H1 (cell line): Measurements from ENCODE around the gene EYA2. TPM values are rescaled to one million over a fixed set of nuclear protein-coding genes. Genes with fewer than 3 reads are reported as not detected.
A peak's percentile ranks its signal among the peaks of the same experiment; 100 is the strongest.

Experiments
- CTCF ChIA-PET: fragments of 300-600 bp; sonication (Branson Sonifier 250); formaldehyde crosslinking; loops from one replicate; lab custom pipeline; 2021; ENCODE audit not compliant: partially characterized antibody; lab: Charles Lee
- POLR2A ChIA-PET: fragments of 300-600 bp; sonication (Branson Sonifier 250); formaldehyde crosslinking; loops from one replicate; lab custom pipeline; 2021; ENCODE audit warnings: inconsistent platforms; ENCODE audit not compliant: partially characterized antibody; lab: Charles Lee
- DNase-seq, 2 experiments: peaks; one replicate each; pipeline versions ENCODE4 v3.0.0 to v3.0.0-alpha.2; 2010 to 2022; ENCODE audit warnings: low spot score in 2 of 2, low read depth in 1 of 2, mixed read lengths in 1 of 2
- FAIRE-seq: peaks from 2 replicates; lab custom pipeline; 2011; peaks lifted over from hg19 to GRCh38; lab: Jason Lieb, UNC
- H2AFZ ChIP-seq: 2 replicates; pipeline ENCODE4 v1.8.1; 2012; ENCODE audit warnings: low read length, inconsistent platforms
- H2AK5ac ChIP-seq: 2 replicates; pipeline ENCODE4 v1.6.1; 2013; ENCODE audit warnings: low read depth, low read length
- H2BK120ac ChIP-seq: replicated peaks from 2 replicates; pipeline ENCODE3; 2013; ENCODE audit warnings: low read depth, low read length, inconsistent platforms
- H2BK12ac ChIP-seq: 2 replicates; pipeline ENCODE4 v1.6.1; 2013; ENCODE audit warnings: low read depth, low read length
- H2BK15ac ChIP-seq: 2 replicates; pipeline ENCODE4 v1.6.1; 2013; ENCODE audit warnings: low read length
- H2BK20ac ChIP-seq: 2 replicates; pipeline ENCODE4 v1.6.1; 2013; ENCODE audit warnings: low read length
- H2BK5ac ChIP-seq: 2 replicates; pipeline ENCODE4 v1.6.1; 2013; ENCODE audit warnings: low read depth, low read length
- H3K14ac ChIP-seq: 2 replicates; pipeline ENCODE4 v1.6.1; 2013; ENCODE audit warnings: inconsistent platforms; ENCODE audit not compliant: insufficient read length
- H3K18ac ChIP-seq: 2 replicates; pipeline ENCODE4 v1.6.1; 2013; ENCODE audit warnings: low read length; ENCODE audit errors: extremely low read depth
- H3K23ac ChIP-seq: 2 replicates; pipeline ENCODE4 v1.6.1; 2013; ENCODE audit warnings: inconsistent platforms; ENCODE audit not compliant: insufficient read length
- H3K23me2 ChIP-seq: 2 replicates; pipeline ENCODE4 v1.6.1; 2013; ENCODE audit warnings: low read depth, low read length
- H3K27ac ChIP-seq: 2 replicates; pipeline ENCODE4 v1.6.1; 2011; ENCODE audit warnings: low read depth, low read length, inconsistent platforms
- H3K27me3 ChIP-seq, 4 experiments: replicated peaks in 1 of 4; 1 replicate in 1 of 4; 2 replicates in 3 of 4; pipeline versions ENCODE4 v1.6.1 to v1.8.1; 2011 to 2013; ENCODE audit warnings: low read length in 3 of 4, mild to moderate bottlenecking in 3 of 4, inconsistent platforms in 2 of 4, mixed read lengths in 2 of 4, moderate library complexity in 1 of 4; ENCODE audit not compliant: control insufficient read depth in 3 of 4, insufficient read depth in 3 of 4; ENCODE audit errors: extremely low read depth in 1 of 4
- H3K36me3 ChIP-seq, 4 experiments: 2 replicates each; pipeline versions ENCODE4 v1.6.1 to v1.8.1; 2011 to 2013; ENCODE audit warnings: mild to moderate bottlenecking in 4 of 4, low read length in 3 of 4, moderate library complexity in 2 of 4, control low read depth in 1 of 4, inconsistent platforms in 1 of 4; ENCODE audit not compliant: insufficient read depth in 4 of 4, control insufficient read depth in 2 of 4
- H3K4ac ChIP-seq: replicated peaks from 2 replicates; pipeline ENCODE3; 2013; ENCODE audit warnings: low read length, low read depth, mixed read lengths, inconsistent platforms; ENCODE audit not compliant: insufficient read length
- H3K4me1 ChIP-seq, 4 experiments: replicated peaks in 1 of 4; 1 replicate in 1 of 4; 2 replicates in 3 of 4; pipeline versions ENCODE4 v1.6.1 to v1.8.1; 2011 to 2013; ENCODE audit warnings: low read length in 3 of 4, inconsistent platforms in 2 of 4, mixed read lengths in 1 of 4; ENCODE audit not compliant: insufficient read depth in 4 of 4, control insufficient read depth in 3 of 4
- H3K4me2 ChIP-seq, 2 experiments: 2 replicates each; pipeline versions ENCODE4 v1.6.1 to v1.8.1; 2011 to 2013; ENCODE audit warnings: low read depth in 2 of 2, low read length in 2 of 2, control low read depth in 1 of 2, inconsistent platforms in 1 of 2, mild to moderate bottlenecking in 1 of 2; ENCODE audit not compliant: insufficient read depth in 1 of 2
- H3K4me3 ChIP-seq, 4 experiments: fragments of 200-600, 300-600 bp in 1 of 4; sonication (generic), shearing (Covaris generic), sonication (Bioruptor Twin) in 1 of 4; 2 replicates each; pipeline versions ENCODE4 v1.5.1 to v1.8.1; 2011 to 2016; ENCODE audit warnings: low read length in 4 of 4, low read depth in 3 of 4, control low read depth in 2 of 4, inconsistent platforms in 2 of 4, mild to moderate bottlenecking in 2 of 4, mixed read lengths in 1 of 4, moderate library complexity in 1 of 4; ENCODE audit not compliant: insufficient read depth in 2 of 4; ENCODE audit errors: extremely low read depth in 1 of 4
- H3K56ac ChIP-seq: replicated peaks from 2 replicates; pipeline ENCODE3; 2013; ENCODE audit warnings: low read depth, mild to moderate bottlenecking, mixed read lengths, low read length, inconsistent platforms; ENCODE audit not compliant: insufficient read length
- H3K79me1 ChIP-seq: 2 replicates; pipeline ENCODE4 v1.6.1; 2013; ENCODE audit warnings: low read depth, low read length, control low read depth
- H3K79me2 ChIP-seq, 2 experiments: 2 replicates each; pipeline versions ENCODE4 v1.6.1 to v1.8.1; 2012 to 2013; ENCODE audit warnings: low read length in 2 of 2, mild to moderate bottlenecking in 2 of 2, inconsistent platforms in 1 of 2; ENCODE audit not compliant: insufficient read depth in 2 of 2, control insufficient read depth in 1 of 2
- H3K9ac ChIP-seq, 4 experiments: replicated peaks in 1 of 4; 1 replicate in 1 of 4; 2 replicates in 3 of 4; pipeline versions ENCODE4 v1.6.1 to v1.8.1; 2011 to 2013; ENCODE audit warnings: low read depth in 3 of 4, low read length in 3 of 4, control low read depth in 2 of 4, mild to moderate bottlenecking in 2 of 4, moderate library complexity in 2 of 4, inconsistent platforms in 1 of 4; ENCODE audit errors: extremely low read depth in 1 of 4
- H3K9me3 ChIP-seq, 2 experiments: 2 replicates each; pipeline versions ENCODE4 v1.6.1 to v1.8.1; 2012 to 2013; ENCODE audit warnings: mild to moderate bottlenecking in 2 of 2, moderate library complexity in 2 of 2, control low read depth in 1 of 2, inconsistent platforms in 1 of 2, low read depth in 1 of 2, low read length in 1 of 2, mixed read lengths in 1 of 2; ENCODE audit not compliant: insufficient read depth in 2 of 2
- H4K20me1 ChIP-seq, 2 experiments: replicated peaks in 1 of 2; 2 replicates each; pipeline versions ENCODE3 to v1.8.1; 2011 to 2013; ENCODE audit warnings: inconsistent platforms in 2 of 2, low read length in 2 of 2, mild to moderate bottlenecking in 1 of 2; ENCODE audit not compliant: insufficient read depth in 2 of 2, control insufficient read depth in 1 of 2
- H4K5ac ChIP-seq: 2 replicates; pipeline ENCODE4 v1.6.1; 2013; ENCODE audit warnings: low read length, low read depth, mixed read lengths, inconsistent platforms; ENCODE audit not compliant: insufficient read length
- H4K8ac ChIP-seq: 2 replicates; pipeline ENCODE4 v1.8.0; 2013; ENCODE audit warnings: mild to moderate bottlenecking, moderate library complexity, low read length, inconsistent platforms; ENCODE audit not compliant: insufficient read depth; ENCODE audit errors: extremely low read depth
- H4K91ac ChIP-seq: replicated peaks from 2 replicates; pipeline ENCODE3; 2013; ENCODE audit warnings: low read length, mixed read lengths, inconsistent platforms; ENCODE audit not compliant: insufficient read length
- BACH1 ChIP-seq: IDR thresholded peaks from 2 replicates; pipeline ENCODE4 v1.6.1; 2012; ENCODE audit warnings: low read length, improper control_type of control experiment
- HDAC2 ChIP-seq, 2 experiments: fragments of 300-600 bp in 1 of 2; sonication (generic) in 1 of 2; IDR thresholded peaks; 2 replicates each; pipeline ENCODE4 v1.6.1; 2011 to 2012; ENCODE audit warnings: low read depth in 2 of 2, low read length in 2 of 2, mild to moderate bottlenecking in 2 of 2, moderate library complexity in 2 of 2, borderline replicate concordance in 1 of 2, inconsistent platforms in 1 of 2
- MAFK ChIP-seq: IDR thresholded peaks from 2 replicates; pipeline ENCODE4 v1.6.1; 2012; ENCODE audit warnings: low read depth, mild to moderate bottlenecking, improper control_type of control experiment, low read length
- WGBS, 2 experiments: shearing (Covaris generic) in 1 of 2; methylation state at CpG; one replicate each; pipeline versions ENCODE4 v1.1.6 to v1.1.7; 2013 to 2015; ENCODE audit warnings: low lambda C conversion rate in 2 of 2, mixed read lengths in 2 of 2, inconsistent platforms in 1 of 2, low coverage in 1 of 2, missing lambda C conversion rate in 1 of 2; ENCODE audit not compliant: insufficient replicate concordance in 2 of 2, insufficient coverage in 1 of 2, insufficient read length in 1 of 2; ENCODE audit errors: extremely low coverage in 1 of 2, missing lambda C conversion rate in 1 of 2; 5-methylcytosine and 5-hydroxymethylcytosine counted together
- polyA plus RNA-seq, 7 experiments: library from polyadenylated mRNA; depleted of rRNA in 3 of 7; stranded (reverse) in 5 of 7; unstranded in 2 of 7; fragments of >200 nt in 5 of 7; fragments of 200-250 nt in 2 of 7; gene quantifications; 1 replicate in 5 of 7; 2 replicates in 1 of 7; 4 replicates in 1 of 7; pipeline versions ENCODE4 v1.2.1 to v1.2.3, GENCODE V29; 2011 to 2013; ENCODE audit warnings: missing spikeins in 2 of 7, mixed read lengths in 2 of 7
- total RNA-seq: library from RNA; stranded (reverse); fragmentation: NEBNext Ultra II Directional; extraction: Animal tissue kit (Norgen Biotek cat#: 25700); gene quantifications from 2 replicates; pipeline ENCODE4 v1.2.1, GENCODE V29; 2021

Gene EYA2
- total and polyA plus RNA-seq, 2 of the 8 experiments (the other 6 are each of a cell fraction or from before 2014, with no cell fraction given), result 1.6 to 1.7 TPM

GRCh38 chr20:46945465-46945864, 50.8 kb downstream of the EYA2 start:
- Histone ChIP-seq H3K18ac (no peak overlapping the region), H2BK12ac (peak overlapping the region; percentile 33; the same call in 1 of the 2 replicates), H3K23ac (no peak overlapping the region), H2BK120ac (no peak overlapping the region), H3K36me3 (no peaks in the 10 kb centered on the region)
- DNase-seq, result no peak
- TF ChIP-seq HDAC2 (IDR thresholded peaks at IDR 0.05; ENCODE audit: borderline replicate concordance in 1 of 2, low read depth in 2 of 2, low read length in 2 of 2) (no peak), MAFK (peak; percentile 58; the same call in 1 of the 2 replicates), BACH1 (peak; percentile 77)
- TF ChIP-seq, all 59 proteins: peak for 2
- Histone ChIP-seq H3K4me1 (peaks cover 0 to 5% (median 4%) of the 10 kb centered on the region in 4 experiments; a peak in 3 of 7 replicates), H4K8ac (no peak overlapping the region), H3K56ac (no peak overlapping the region), H2BK5ac (0 out of 2 replicates have a peak overlapping the region, but pooled peaks have one; percentile 16), H3K9me3 (no peaks in the 10 kb centered on the region), H4K91ac (no peak overlapping the region), H3K9ac (no peak overlapping the region), H3K23me2 (no peaks in the 10 kb centered on the region), H3K4ac (no peak overlapping the region), H2BK20ac (peak overlapping the region; percentile 73; the same call in 1 of the 2 replicates), H4K5ac (no peak overlapping the region), H3K14ac (no peak overlapping the region), H2BK15ac (peak overlapping the region; percentile 82; the same call in 1 of the 2 replicates), H3K27ac (no peak overlapping the region), H3K79me2 (no peaks in the 10 kb centered on the region), H3K79me1 (no peaks in the 10 kb centered on the region), H2AFZ (0 out of 2 replicates have a peak overlapping the region, but pooled peaks have one; percentile 4), H3K27me3 (no peaks in the 10 kb centered on the region), H3K4me2 (no peak overlapping the region), H4K20me1 (no peaks in the 10 kb centered on the region), H2AK5ac (no peak overlapping the region), H3K4me3 (no peak overlapping the region)
- ChIA-PET CTCF (interaction anchor here (0.6 to 1.7 kb wide), 3 partner anchors 180 to 206 kb away, joined by 3 to 4 read pairs (median 3); no protein-coding TSS in a partner anchor), POLR2A (interaction anchor here (0.9 kb wide), 1 partner anchor 25 kb away, joined by 3 read pairs; no protein-coding TSS in a partner anchor)
- no peak for FAIRE-seq
- 82% methylated on average over 9 of the region's 9 CpGs; no CpG with 5 or more reads in 1 of the 2 experiments for WGBS, 2 experiments
